ENCODE data around the gene TMEM222. TPM values are rescaled to one million over a fixed set of nuclear protein-coding genes. Genes with fewer than 3 reads are reported as not detected.

Gene TMEM222
- total RNA-seq, 1 donor from 2014 or later = 34.3 TPM

- DNase-seq (ENCODE audit: low spot score) = no peak
Measured at GRCh38 chr1:27306071-27306470, 15.9 kb upstream of the TMEM222 start.

GRCh38 chr1:27306892-27307761, 14.8 kb upstream of the TMEM222 start:
- DNase-seq (ENCODE audit: low spot score) = no peak

DNA sequence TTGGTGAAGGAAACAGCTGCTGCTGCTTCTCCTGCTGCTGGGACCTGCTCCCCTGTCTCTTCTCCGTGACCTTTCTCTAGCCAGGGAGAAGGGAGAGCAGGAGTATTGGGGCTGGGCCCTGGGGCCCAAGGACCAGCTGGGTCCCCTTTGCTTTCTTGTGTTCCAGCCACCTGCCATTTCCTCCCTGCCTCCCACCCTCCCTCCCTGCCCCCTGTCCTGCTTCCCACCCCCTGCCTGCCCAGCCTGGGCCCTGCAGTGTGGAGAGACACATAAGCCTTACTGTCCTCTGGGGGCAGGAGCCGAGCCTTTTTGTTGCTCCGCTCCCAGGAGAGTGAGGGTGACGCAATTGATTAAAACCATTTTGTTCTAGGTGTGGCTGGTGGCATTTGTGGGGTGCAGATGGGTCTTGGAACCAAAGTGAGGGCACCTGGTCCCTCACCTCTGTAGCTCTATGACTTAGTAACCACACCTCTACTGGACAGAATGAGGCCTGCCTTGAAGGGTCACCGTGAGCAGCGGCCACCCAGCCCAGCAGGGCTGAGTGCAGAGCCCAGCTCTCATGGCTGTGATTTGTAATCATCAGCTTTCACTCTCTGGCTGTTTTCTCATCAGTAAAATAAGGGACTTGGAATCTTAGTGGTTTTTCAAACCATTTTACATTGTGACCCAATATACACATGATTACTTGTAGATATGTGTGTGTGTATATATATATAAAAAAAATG, 13.9 kb upstream of the TMEM222 start:
- no peak for DNase-seq (ENCODE audit: low spot score)

DNA sequence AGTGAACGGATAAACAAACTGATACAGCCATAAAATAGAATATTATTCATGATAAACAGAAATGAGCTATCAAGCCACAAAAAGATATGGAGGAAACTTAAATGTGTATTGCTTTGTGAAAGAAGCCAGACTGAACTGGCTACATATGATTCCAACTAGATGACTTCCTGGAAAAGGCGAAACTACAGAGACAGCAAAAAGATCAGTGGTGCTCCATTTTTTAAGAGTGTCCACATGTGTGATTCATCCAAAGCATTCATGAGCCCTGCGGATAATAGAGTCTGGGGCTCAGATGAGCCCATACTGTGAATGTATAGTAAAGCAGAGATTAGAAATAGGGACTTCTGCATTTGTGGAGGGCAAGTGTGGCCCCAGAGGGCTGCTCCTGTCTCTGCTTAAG, 7.8 kb upstream of the TMEM222 start:
- no peak for DNase-seq (ENCODE audit: low spot score)

DNA sequence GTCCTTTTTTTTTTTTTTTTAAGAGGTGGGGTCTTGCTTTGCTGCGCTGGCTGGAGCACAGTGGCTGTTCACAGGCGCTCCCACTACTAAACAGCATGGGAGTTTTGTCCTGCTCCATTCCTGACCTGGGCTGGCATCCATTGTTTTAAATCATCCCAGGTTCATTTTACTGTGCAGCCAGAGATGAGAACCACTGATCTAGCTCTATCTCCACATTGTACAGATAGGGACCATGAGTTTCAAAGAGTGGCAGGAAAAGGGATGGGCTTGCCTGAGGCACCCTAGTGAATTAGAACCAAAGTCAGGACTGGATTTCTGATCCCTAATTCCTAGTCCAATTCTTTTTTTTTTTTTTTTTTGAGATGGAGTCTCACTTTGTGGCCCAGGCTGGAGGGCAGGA, 7.2 kb upstream of the TMEM222 start:
- no peak for DNase-seq (ENCODE audit: low spot score)

- DNase-seq (ENCODE audit: low spot score) = no peak
Measured at GRCh38 chr1:27316860-27317259, 5.1 kb upstream of the TMEM222 start.

- no peak for DNase-seq (ENCODE audit: low spot score)
Measured at GRCh38 chr1:27318136-27318535, 3.8 kb upstream of the TMEM222 start.

DNA sequence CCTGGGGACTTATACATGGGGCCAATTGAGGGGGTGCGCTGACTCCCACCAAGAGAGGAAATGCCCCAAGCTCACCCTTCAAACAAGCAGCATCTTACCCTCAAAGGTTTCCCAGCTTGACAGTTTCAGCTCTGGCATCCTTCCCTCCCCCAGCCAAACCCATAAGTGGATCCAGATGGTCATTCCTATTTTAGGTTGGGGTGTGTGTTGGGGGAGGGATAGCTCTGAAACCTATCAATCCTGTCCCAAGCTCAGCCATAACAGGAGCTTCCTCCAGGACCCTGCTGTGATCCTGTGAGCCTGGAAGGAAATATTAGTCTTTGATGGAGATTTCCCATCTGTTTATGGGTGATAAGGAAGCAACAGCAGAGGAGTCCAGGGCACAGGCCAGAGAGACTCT, 3.4 kb upstream of the TMEM222 start:
- no peak for DNase-seq (ENCODE audit: low spot score)

GRCh38 chr1:27322569-27323240, 742 bp downstream of the TMEM222 start:
- DNase-seq (ENCODE audit: low spot score) = no peak

GRCh38 chr1:27325286-27325685, 3.3 kb downstream of the TMEM222 start:
- no peak for DNase-seq (ENCODE audit: low spot score)

- DNase-seq (ENCODE audit: low spot score) = no peak
Measured at GRCh38 chr1:27327964-27328363, 6.0 kb downstream of the TMEM222 start.

DNA sequence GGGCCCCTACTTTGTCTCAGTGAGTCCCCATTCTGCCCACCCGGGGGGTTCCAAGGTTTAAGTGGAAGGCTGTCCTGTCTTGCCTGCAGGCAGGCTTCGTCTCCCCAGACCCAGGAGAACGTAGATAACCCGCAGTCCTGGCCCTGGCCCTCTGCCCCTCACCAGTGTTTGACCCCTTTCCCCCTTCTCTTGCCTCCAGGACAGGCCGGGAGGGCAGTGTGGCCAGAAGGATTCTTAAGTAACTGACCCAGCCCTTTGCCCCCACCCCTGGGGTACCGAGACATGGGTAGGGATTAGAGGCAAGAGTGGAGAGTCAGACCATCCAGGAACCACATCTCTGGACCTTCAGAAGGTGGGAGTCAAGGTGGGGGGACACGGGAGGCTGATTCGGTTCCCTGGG, 8.8 kb downstream of the TMEM222 start:
- no peak for DNase-seq (ENCODE audit: low spot score)

DNA sequence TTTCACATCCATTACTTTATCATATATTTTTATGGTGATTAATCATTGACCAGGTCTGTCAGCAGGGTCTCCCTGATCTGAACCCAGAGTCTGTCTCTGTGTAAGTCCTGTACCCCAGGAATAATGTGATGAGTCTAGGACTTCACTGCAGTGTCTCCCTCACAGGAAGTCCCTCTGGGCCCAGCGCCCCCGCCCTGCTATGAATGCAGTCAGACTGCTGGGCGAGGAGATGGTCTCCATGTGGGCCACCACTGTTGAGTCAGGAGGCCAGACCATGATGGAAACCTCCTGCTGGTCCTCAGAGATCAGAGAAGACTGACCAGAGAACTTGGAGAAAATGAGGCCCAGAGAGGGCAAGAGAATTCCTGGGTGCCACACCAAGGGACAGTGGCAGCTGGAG, 9.5 kb downstream of the TMEM222 start:
- DNase-seq (ENCODE audit: low spot score) = no peak

GRCh38 chr1:27331922-27332321, 10.0 kb downstream of the TMEM222 start:
- DNase-seq (ENCODE audit: low spot score) = no peak

- DNase-seq (ENCODE audit: low spot score) = no peak
Measured at GRCh38 chr1:27332536-27333281, 10.7 kb downstream of the TMEM222 start.

DNA sequence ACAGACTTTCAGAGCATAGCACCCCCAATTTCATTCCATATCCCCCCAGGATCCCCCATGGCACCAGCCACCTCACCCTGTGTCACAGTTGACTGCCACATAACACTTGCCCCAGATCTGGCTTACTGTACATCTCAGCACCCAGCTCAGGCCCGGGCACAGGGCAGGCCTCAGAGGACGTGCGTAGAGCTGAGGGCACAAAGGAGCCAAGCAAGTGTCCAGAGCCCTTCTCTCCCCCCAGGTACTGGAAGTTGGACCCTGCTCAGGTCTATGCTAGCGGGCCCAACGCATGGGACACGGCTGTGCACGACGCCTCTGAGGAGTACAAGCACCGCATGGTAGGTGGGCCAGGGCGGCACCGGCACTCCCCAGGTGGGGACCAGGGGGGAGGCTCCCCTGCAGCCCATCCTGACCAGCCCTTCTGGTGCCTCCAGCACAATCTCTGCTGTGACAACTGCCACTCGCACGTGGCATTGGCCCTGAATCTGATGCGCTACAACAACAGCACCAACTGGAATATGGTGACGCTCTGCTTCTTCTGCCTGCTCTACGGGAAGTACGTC, 11.8 kb downstream of the TMEM222 start:
- no peak for DNase-seq (ENCODE audit: low spot score)

GRCh38 chr1:27335506-27336422, 13.8 kb downstream of the TMEM222 start:
- DNase-seq (ENCODE audit: low spot score) = no peak

DNA sequence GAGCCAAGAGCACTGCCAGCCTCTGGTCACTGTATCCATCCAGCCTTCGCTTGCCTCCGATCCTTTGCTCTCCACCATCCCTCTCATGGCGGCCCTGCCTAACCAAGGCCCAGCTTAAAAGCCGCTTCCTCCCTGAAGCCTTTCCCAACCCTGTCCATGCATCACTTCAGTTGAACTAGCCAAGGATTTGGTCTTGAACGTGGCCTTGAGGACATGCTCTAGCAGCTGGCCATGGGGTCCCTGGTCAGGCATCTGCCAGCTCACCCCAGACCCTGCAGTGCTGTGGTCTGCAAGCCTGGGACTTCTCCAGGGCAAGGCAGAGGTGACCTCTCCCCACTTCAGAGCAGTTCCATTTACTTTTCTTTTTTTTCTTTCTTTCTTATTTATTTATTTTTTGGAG, 14.8 kb downstream of the TMEM222 start:
- DNase-seq (ENCODE audit: low spot score) = no peak

- no peak for DNase-seq (ENCODE audit: low spot score)
Measured at GRCh38 chr1:27338751-27339150, 16.8 kb downstream of the TMEM222 start.

GRCh38 chr1:27339213-27339612, 17.2 kb downstream of the TMEM222 start:
- no peak for DNase-seq (ENCODE audit: low spot score)

Data from mucosa of gallbladder (tissue), 1 donor.